GM18502 (cell line): ENCODE data around the gene PDE1A.
"Not testable (repeated sequence)": the region's sequence is repeated elsewhere in the genome, so short reads cannot be mapped to it uniquely, and the experiment has no call there.

ENCODE experiments used
- ATAC-seq: cut with Tn5 transposase; IDR thresholded peaks from one replicate; pipeline ENCODE4 v1.9.1; 2021; ENCODE audit warnings: mild to moderate bottlenecking; ENCODE audit not compliant: unreplicated experiment, poor library complexity

Gene PDE1A

GRCh38 chr2:182412858-182413257 lies 14.0 kb downstream of the PDE1A start:
- no peak for ATAC-seq

GRCh38 chr2:182410120-182410519 lies 16.7 kb downstream of the PDE1A start:
- no peak for ATAC-seq

GRCh38 chr2:182406221-182406620 lies 20.6 kb downstream of the PDE1A start:
- ATAC-seq: no peak

- no peak for ATAC-seq
Observed at GRCh38 chr2:182404975-182405561, 21.8 kb downstream of the PDE1A start.

- ATAC-seq: no peak
Observed at GRCh38 chr2:182404092-182404491, 22.7 kb downstream of the PDE1A start.

GRCh38 chr2:182393270-182393760 lies 33.5 kb downstream of the PDE1A start:
- no peak for ATAC-seq

GRCh38 chr2:182391443-182391842 lies 35.4 kb downstream of the PDE1A start:
- ATAC-seq: no peak

GRCh38 chr2:182386267-182386880 lies 40.5 kb downstream of the PDE1A start:
- ATAC-seq: not testable (repeated sequence)

GRCh38 chr2:182384860-182385259 lies 42.0 kb downstream of the PDE1A start:
- no peak for ATAC-seq

GRCh38 chr2:182381225-182381624 lies 45.6 kb downstream of the PDE1A start:
- ATAC-seq: no peak

GRCh38 chr2:182379241-182379640 lies 47.6 kb downstream of the PDE1A start:
- ATAC-seq: no peak

- no peak for ATAC-seq
Observed at GRCh38 chr2:182378759-182379158, 48.1 kb downstream of the PDE1A start.

GRCh38 chr2:182377467-182377866 lies 49.4 kb downstream of the PDE1A start:
- ATAC-seq: no peak

GRCh38 chr2:182375862-182376261 lies 51.0 kb downstream of the PDE1A start:
- no peak for ATAC-seq

- no peak for ATAC-seq
Observed at GRCh38 chr2:182372661-182373060, 54.2 kb downstream of the PDE1A start.

- no peak for ATAC-seq
Observed at GRCh38 chr2:182368996-182369395, 57.8 kb downstream of the PDE1A start.

- no peak for ATAC-seq
Observed at GRCh38 chr2:182368446-182368845, 58.4 kb downstream of the PDE1A start.

- ATAC-seq: no peak
Observed at GRCh38 chr2:182367401-182367800, 59.4 kb downstream of the PDE1A start.

- ATAC-seq: no peak
Observed at GRCh38 chr2:182366628-182367027, 60.2 kb downstream of the PDE1A start.

GRCh38 chr2:182365855-182366254 lies 61.0 kb downstream of the PDE1A start:
- ATAC-seq: no peak

GRCh38 chr2:182361477-182361876 lies 65.4 kb downstream of the PDE1A start:
- no peak for ATAC-seq

GRCh38 chr2:182360663-182361260 lies 66.1 kb downstream of the PDE1A start:
- no peak for ATAC-seq
